MCF 10A (cell line): Measurements from ENCODE around the gene KCNJ15. TPM values are rescaled to one million over a fixed set of nuclear protein-coding genes. Genes with fewer than 3 reads are reported as not detected.

Experiments used
- BruUV-seq: library from RNA; stranded (reverse); fragments of 400-500 nt; replicated peaks from 2 replicates; lab custom pipeline; 2021; lab: Mats Ljungman, UMichigan
- CTCF ChIA-PET: fragments of 300-600 bp; sonication (Branson Sonifier 250); formaldehyde crosslinking; extraction: SDS; loops from one replicate; lab custom pipeline; 2021; ENCODE audit warnings: antibody characterized with exemption, inconsistent platforms; lab: Yijun Ruan, JAX
- POLR2A ChIA-PET: fragments of 300-600, 350-650 bp; sonication (Branson Sonifier 250); formaldehyde crosslinking; extraction: SDS; loops from one replicate; lab custom pipeline; 2020; ENCODE audit warnings: antibody characterized with exemption, inconsistent platforms; lab: Yijun Ruan, JAX
- DNase-seq: peaks from one replicate; pipeline ENCODE4 v3.0.0-alpha.2; 2018; ENCODE audit not compliant: unreplicated experiment
- H3K27ac Mint-ChIP-seq: one replicate; pipeline ENCODE4 v1.8.0; 2022; ENCODE audit warnings: mild to moderate bottlenecking, low read depth, mixed read lengths; ENCODE audit not compliant: unreplicated experiment
- H3K27me3 Mint-ChIP-seq: one replicate; pipeline ENCODE4 v1.8.0; 2022; ENCODE audit warnings: mixed read lengths; ENCODE audit not compliant: insufficient read depth, unreplicated experiment
- H3K36me3 Mint-ChIP-seq: one replicate; pipeline ENCODE4 v1.8.0; 2022; ENCODE audit warnings: mild to moderate bottlenecking, moderate library complexity, mixed read lengths; ENCODE audit not compliant: insufficient read depth, unreplicated experiment
- H3K4me1 Mint-ChIP-seq: one replicate; pipeline ENCODE4 v1.8.0; 2022; ENCODE audit warnings: mixed read lengths; ENCODE audit not compliant: insufficient read depth, unreplicated experiment
- H3K4me3 Mint-ChIP-seq: one replicate; pipeline ENCODE4 v1.8.0; 2022; ENCODE audit warnings: mild to moderate bottlenecking, moderate library complexity, mixed read lengths; ENCODE audit not compliant: unreplicated experiment
- H3K9me3 Mint-ChIP-seq: one replicate; pipeline ENCODE4 v1.8.0; 2022; ENCODE audit warnings: mixed read lengths; ENCODE audit not compliant: unreplicated experiment
- intact Hi-C: fragments of 100-400 bp; cut with micrococcal nuclease; formaldehyde crosslinking; loops from 2 replicates; pipeline ENCODE4 v1.14.1; 2022
- total RNA-seq: library from RNA; stranded (reverse); gene quantifications from 2 replicates; pipeline ENCODE4 v1.2.3, GENCODE V29; 2022
- TF ChIP-seq, protein P1 (sequence below): fragments of 200-600 bp; IDR thresholded peaks from one replicate; pipeline ENCODE4 v1.8.0; 2022; ENCODE audit warnings: antibody characterized with exemption, mild to moderate bottlenecking; ENCODE audit not compliant: unreplicated experiment

Gene KCNJ15
- total RNA-seq, 1 experiment from 2014 or later, result 2.2 TPM

DNA sequence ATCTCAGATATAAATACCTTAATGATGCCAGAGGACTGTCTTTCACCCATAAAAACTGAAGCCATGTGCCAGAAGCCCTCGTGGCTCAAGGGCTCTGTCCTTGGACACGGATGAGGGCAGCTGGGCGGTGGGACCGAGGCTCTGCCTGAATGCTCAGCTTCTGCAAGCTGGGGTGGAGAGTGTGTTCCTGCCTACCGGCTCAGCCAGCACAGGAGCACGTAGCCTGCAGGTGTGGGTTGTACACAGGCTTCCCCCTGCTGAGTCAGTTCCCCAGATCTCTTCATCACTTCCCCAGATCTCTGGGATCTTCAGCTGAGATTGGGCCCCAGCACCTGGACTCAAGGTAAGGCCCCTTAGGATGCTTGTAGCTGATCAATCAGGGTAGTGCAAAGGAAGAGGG, 15.4 kb downstream of the KCNJ15 start:
- no peak overlapping the region for H3K4me3 Mint-ChIP-seq
- no TSS peak for BruUV-seq
- intact Hi-C loops, result no loop called here
- H3K9me3 Mint-ChIP-seq, result no peaks in the 10 kb centered on the region
- no peak for DNase-seq
- peaks cover 58% of the 10 kb centered on the region for H3K4me1 Mint-ChIP-seq
- no peak overlapping the region for H3K27ac Mint-ChIP-seq
- no peaks in the 10 kb centered on the region for H3K36me3 Mint-ChIP-seq
- CTCF ChIA-PET, result no interaction called here
- H3K27me3 Mint-ChIP-seq, result no peaks in the 10 kb centered on the region
- POLR2A ChIA-PET, result interaction anchor here (0.8 to 1.1 kb wide), 2 partner anchors 30 to 37 kb away, joined by 3 read pairs; no protein-coding TSS in a partner anchor
- TF ChIP-seq, protein P1, sequence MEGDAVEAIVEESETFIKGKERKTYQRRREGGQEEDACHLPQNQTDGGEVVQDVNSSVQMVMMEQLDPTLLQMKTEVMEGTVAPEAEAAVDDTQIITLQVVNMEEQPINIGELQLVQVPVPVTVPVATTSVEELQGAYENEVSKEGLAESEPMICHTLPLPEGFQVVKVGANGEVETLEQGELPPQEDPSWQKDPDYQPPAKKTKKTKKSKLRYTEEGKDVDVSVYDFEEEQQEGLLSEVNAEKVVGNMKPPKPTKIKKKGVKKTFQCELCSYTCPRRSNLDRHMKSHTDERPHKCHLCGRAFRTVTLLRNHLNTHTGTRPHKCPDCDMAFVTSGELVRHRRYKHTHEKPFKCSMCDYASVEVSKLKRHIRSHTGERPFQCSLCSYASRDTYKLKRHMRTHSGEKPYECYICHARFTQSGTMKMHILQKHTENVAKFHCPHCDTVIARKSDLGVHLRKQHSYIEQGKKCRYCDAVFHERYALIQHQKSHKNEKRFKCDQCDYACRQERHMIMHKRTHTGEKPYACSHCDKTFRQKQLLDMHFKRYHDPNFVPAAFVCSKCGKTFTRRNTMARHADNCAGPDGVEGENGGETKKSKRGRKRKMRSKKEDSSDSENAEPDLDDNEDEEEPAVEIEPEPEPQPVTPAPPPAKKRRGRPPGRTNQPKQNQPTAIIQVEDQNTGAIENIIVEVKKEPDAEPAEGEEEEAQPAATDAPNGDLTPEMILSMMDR, result no peak

DNA sequence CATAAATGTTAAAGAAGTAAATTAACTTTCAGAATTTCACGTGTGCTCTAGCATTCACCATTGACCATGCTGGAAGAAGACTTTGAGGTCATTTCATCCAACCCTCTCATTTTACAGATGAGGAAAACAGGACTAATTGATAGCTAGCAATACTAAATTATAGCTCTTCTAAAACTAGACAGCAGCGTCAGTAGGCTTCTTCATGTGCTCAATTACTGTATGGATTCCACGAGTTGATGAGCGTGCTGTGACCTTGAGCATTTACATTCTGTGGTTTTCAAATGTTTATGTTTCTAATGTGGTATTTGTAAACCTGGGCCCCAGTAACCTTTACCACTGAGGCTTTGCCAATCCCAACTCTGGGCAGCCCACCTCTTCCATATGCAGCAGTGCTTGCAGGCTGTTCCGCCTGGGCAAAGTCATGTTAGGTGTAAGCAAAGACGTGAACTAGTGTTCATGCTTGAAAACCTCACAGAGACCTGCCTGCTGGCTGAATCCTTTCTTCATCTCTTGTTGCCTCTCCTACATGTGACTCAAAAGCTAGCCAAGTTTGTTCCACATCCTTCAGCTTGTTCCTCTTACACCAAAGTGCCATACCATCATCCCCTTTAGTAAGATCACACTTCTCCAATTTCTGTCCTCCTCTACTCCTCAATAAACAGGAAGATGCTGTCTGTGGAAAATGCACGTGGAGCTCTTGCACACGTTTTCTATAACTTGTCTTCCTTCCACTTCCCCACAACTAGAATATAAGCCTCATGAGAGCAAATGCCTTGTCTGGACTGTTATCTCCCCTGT, 17.2 kb downstream of the KCNJ15 start:
- CTCF ChIA-PET, result interaction anchor here (1.2 kb wide), 1 partner anchor 56 kb away, joined by 3 read pairs; no protein-coding TSS in a partner anchor

DNA sequence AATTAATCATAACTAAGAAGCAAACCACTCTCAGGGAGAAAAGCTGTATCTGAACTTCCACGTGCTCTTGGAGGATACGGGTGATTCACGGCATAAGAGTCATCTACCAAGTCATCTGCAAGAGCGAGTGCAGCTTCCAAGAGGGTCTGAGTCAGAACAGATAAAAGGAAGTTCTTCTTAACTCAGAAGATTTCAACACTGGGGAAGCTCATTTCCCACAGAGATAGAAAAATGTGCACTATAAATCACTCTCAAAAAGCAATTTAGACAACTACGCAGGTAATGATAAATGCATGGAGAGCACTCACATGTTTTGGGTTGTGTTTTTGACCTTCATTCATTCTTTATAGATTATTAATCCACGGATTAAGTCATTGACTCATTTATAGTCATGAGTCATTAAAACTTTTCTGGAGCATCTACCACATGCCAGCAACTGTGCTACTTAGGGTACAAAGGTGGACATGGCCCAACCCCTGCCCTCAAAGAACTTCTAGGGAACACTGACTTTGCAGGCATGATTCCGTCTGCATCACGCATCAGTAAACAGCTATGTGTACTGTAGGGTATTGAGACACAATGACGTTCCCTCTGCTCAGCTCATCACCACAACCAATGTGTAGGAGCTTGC, 20.8 kb downstream of the KCNJ15 start:
- H3K4me3 Mint-ChIP-seq, result peak overlapping the region; percentile 54
- TF ChIP-seq, protein P1, result no peak

More for the DNA sequence above, 17.2 kb downstream of the KCNJ15 start:
- no peak for DNase-seq
- TF ChIP-seq, protein P1, result no peak
- Mint-ChIP-seq H3K4me1 (peaks cover 57% of the 10 kb centered on the region), H3K27ac (peak overlapping the region; percentile 2), H3K27me3 (no peaks in the 10 kb centered on the region), H3K9me3 (no peaks in the 10 kb centered on the region), H3K4me3 (no peak overlapping the region), H3K36me3 (no peaks in the 10 kb centered on the region)
- no TSS peak for BruUV-seq
- intact Hi-C loops, result no loop called here
- POLR2A ChIA-PET, result interaction anchor here (0.8 to 1.8 kb wide), 3 partner anchors 8 to 18 kb away, joined by 3 to 8 read pairs (median 4); no protein-coding TSS in a partner anchor

DNA sequence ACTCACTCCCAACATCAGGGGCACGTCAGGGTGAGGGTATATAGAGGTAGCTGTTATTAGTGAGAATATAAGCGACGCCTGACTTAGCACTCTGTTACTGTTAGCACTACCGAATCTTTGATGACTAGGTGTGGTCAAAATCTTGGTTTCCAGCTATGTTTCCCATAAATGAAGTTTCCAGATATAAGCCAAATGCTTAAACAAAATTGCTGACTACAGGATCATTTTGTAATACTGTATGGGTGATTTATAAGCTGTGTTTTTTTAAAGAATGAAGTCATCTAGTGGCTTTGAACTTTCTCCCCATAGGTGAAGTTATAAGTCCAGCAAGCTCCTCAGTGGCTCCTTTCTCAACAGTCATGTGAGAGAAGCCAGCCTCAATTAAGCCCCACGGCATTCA, 23.7 kb downstream of the KCNJ15 start:
- TF ChIP-seq, protein P1, result no peak
- Mint-ChIP-seq H3K27me3 (no peaks in the 10 kb centered on the region), H3K36me3 (no peaks in the 10 kb centered on the region), H3K4me1 (peaks cover 61% of the 10 kb centered on the region), H3K27ac (no peak overlapping the region), H3K4me3 (no peak overlapping the region), H3K9me3 (no peaks in the 10 kb centered on the region)
- BruUV-seq, result no TSS peak
- intact Hi-C loops, result no loop called here
- ChIA-PET POLR2A (interaction anchor here (0.5 to 0.9 kb wide), 2 partner anchors 10 to 23 kb away, joined by 3 to 4 read pairs; no protein-coding TSS in a partner anchor), CTCF (interaction anchor here (1.2 to 1.3 kb wide), 3 partner anchors 11 to 72 kb away, joined by 3 to 6 read pairs (median 3); no protein-coding TSS in a partner anchor)
- DNase-seq, result no peak

More for the DNA sequence above, 20.8 kb downstream of the KCNJ15 start:
- ChIA-PET CTCF (interaction anchor here (0.6 to 2.0 kb wide), 6 partner anchors 34 to 750 kb away, joined by 3 to 7 read pairs (median 4); no protein-coding TSS in a partner anchor), POLR2A (interaction anchor here (0.6 to 2.5 kb wide), 23 partner anchors 8 to 845 kb away, joined by 3 to 35 read pairs (median 5); no protein-coding TSS in a partner anchor)
- peak; percentile 97 for DNase-seq
- Mint-ChIP-seq H3K27ac (peak overlapping the region; percentile 83), H3K9me3 (no peaks in the 10 kb centered on the region), H3K4me1 (peaks cover 51% of the 10 kb centered on the region), H3K27me3 (no peaks in the 10 kb centered on the region), H3K36me3 (no peaks in the 10 kb centered on the region)
- intact Hi-C loops, result loop anchor here (5.0 kb wide), 1 partner anchor 35 kb away; no protein-coding TSS in a partner anchor
- no TSS peak for BruUV-seq
